NCI-H345 treated with DMSO at 0.1 percent for 48 hours (cell line): Measurements from ENCODE around the gene C9orf85.
"Not testable (repeated sequence)": the region's sequence is repeated elsewhere in the genome, so short reads cannot be mapped to it uniquely, and the experiment has no call there.

Experiments used
- DNase-seq: peaks from one replicate; lab custom pipeline; 2025; ENCODE audit not compliant: unreplicated experiment; lab: John Stamatoyannopoulos, UW

The C9orf85 gene

GRCh38 chr9:71911061-71911907 lies at the start of gene C9orf85, which contains the start of gene ABHD17B:
TSS of gene C9orf85 (plus strand) at chr9:71911639. CDS start at chr9:71911735, 96 bp downstream.
TSS of gene ABHD17B (minus strand) at chr9:71911193. CDS start at chr9:71875080, 36,113 bp downstream.
- DNase-seq, result peak; percentile 99

GRCh38 chr9:71863631-71864030 lies 47.8 kb upstream of the C9orf85 start:
- no peak for DNase-seq

- no peak for DNase-seq
These were observed 36.1 kb upstream of the C9orf85 start for GRCh38 chr9:71875345-71875744.

- no peak for DNase-seq
These were observed 35.3 kb upstream of the C9orf85 start for GRCh38 chr9:71876106-71876505.

- DNase-seq, result no peak
These were observed 34.6 kb upstream of the C9orf85 start for GRCh38 chr9:71876829-71877228.

- DNase-seq, result no peak
These were observed 32.8 kb upstream of the C9orf85 start for GRCh38 chr9:71878327-71879274.

- no peak for DNase-seq
These were observed 31.7 kb upstream of the C9orf85 start for GRCh38 chr9:71879644-71880174.

GRCh38 chr9:71884005-71884404 lies 27.4 kb upstream of the C9orf85 start:
- no peak for DNase-seq

- DNase-seq, result no peak
These were observed 26.0 kb upstream of the C9orf85 start for GRCh38 chr9:71885467-71885866.

GRCh38 chr9:71886015-71886414 lies 25.4 kb upstream of the C9orf85 start:
- no peak for DNase-seq

GRCh38 chr9:71886541-71886940 lies 24.9 kb upstream of the C9orf85 start:
- no peak for DNase-seq

- DNase-seq, result no peak
These were observed 24.1 kb upstream of the C9orf85 start for GRCh38 chr9:71887362-71887761.

GRCh38 chr9:71890042-71890679 lies 21.3 kb upstream of the C9orf85 start:
- no peak for DNase-seq

- DNase-seq, result no peak
These were observed 19.8 kb upstream of the C9orf85 start for GRCh38 chr9:71891557-71892189.

GRCh38 chr9:71895117-71895516 lies 16.3 kb upstream of the C9orf85 start:
- no peak for DNase-seq

GRCh38 chr9:71895955-71896354 lies 15.5 kb upstream of the C9orf85 start:
- no peak for DNase-seq

GRCh38 chr9:71896761-71897160 lies 14.7 kb upstream of the C9orf85 start:
- DNase-seq, result no peak

GRCh38 chr9:71897577-71897976 lies 13.9 kb upstream of the C9orf85 start:
- DNase-seq, result no peak

GRCh38 chr9:71898756-71899155 lies 12.7 kb upstream of the C9orf85 start:
- DNase-seq, result not testable (repeated sequence)
